Esophagus squamous epithelium (tissue), 4 donors: ENCODE data around the gene RAMP1.

ENCODE experiments used
- CTCF ChIP-seq, 6 experiments: fragments of 450-650 bp in 4 of 6; fragments of 200-600 bp in 2 of 6; sonication (generic) in 2 of 6; IDR thresholded peaks; one replicate each; pipeline ENCODE4 v1.5.1; 2016 to 2019; ENCODE audit warnings: antibody characterized with exemption in 6 of 6, mild to moderate bottlenecking in 4 of 6, moderate library complexity in 4 of 6
- POLR2A ChIP-seq, 4 donors: fragments of 450-650 bp; IDR thresholded peaks; one replicate each; pipeline ENCODE4 v1.6.1; 2017; ENCODE audit warnings: antibody characterized with exemption in 4 of 4, mild to moderate bottlenecking in 4 of 4, moderate library complexity in 3 of 4

- TF ChIP-seq CTCF (IDR thresholded peaks at IDR 0.05) = no peak
- TF ChIP-seq POLR2A (IDR thresholded peaks at IDR 0.05) = no peak
Observed at GRCh38 chr2:237904831-237905599, 45.6 kb downstream of the RAMP1 start.
